DND-41 (cell line): ENCODE results near the gene PCDHB10.
A peak's percentile ranks its signal among the peaks of the same experiment; 100 is the strongest.
"Not testable (repeated sequence)": the region's sequence is repeated elsewhere in the genome, so short reads cannot be mapped to it uniquely, and the experiment has no call there.

ENCODE experiments used
- ATAC-seq: fragments of 200-7000 bp; cut with Tn5 transposase; 3 replicates; pipeline ENCODE4 v1.9.1; 2021; ENCODE audit warnings: low read depth; ENCODE audit not compliant: insufficient read depth
- DNase-seq: peaks from one replicate; pipeline ENCODE4 v3.0.0-alpha.2; 2020
- H2AFZ ChIP-seq: 2 replicates; pipeline ENCODE4 v1.6.0; 2012; ENCODE audit warnings: low read depth, low read length
- H3K27ac ChIP-seq: 2 replicates; pipeline ENCODE4 v1.5.1; 2012; ENCODE audit warnings: low read length, inconsistent platforms
- H3K27me3 ChIP-seq: fragments of 200-600 bp; sonication (generic); 2 replicates; pipeline ENCODE4 v1.6.0; 2012; ENCODE audit warnings: low read length, mild to moderate bottlenecking, inconsistent platforms; ENCODE audit not compliant: insufficient read depth, poor library complexity
- H3K36me3 ChIP-seq: 2 replicates; pipeline ENCODE4 v1.5.1; 2012; ENCODE audit warnings: low read length, inconsistent platforms; ENCODE audit not compliant: insufficient read depth
- H3K4me1 ChIP-seq: 2 replicates; pipeline ENCODE4 v1.5.1; 2012; ENCODE audit warnings: mild to moderate bottlenecking, low read length; ENCODE audit not compliant: insufficient read depth
- H3K4me2 ChIP-seq: 2 replicates; pipeline ENCODE4 v1.6.0; 2012; ENCODE audit warnings: mild to moderate bottlenecking, moderate library complexity, low read length, inconsistent platforms; ENCODE audit not compliant: insufficient read depth
- H3K4me3 ChIP-seq, 2 experiments: fragments of 200-600 bp in 1 of 2; shearing (Covaris generic) in 1 of 2; 2 replicates each; pipeline ENCODE4 v1.5.1; 2012 to 2016; ENCODE audit warnings: inconsistent platforms in 2 of 2, low read length in 2 of 2, mild to moderate bottlenecking in 2 of 2, low read depth in 1 of 2, moderate library complexity in 1 of 2
- H3K79me2 ChIP-seq: 2 replicates; pipeline ENCODE4 v1.6.0; 2012; ENCODE audit warnings: low read length, inconsistent platforms; ENCODE audit not compliant: insufficient read depth
- H3K9ac ChIP-seq: 2 replicates; pipeline ENCODE4 v1.6.0; 2012; ENCODE audit warnings: low read depth, mild to moderate bottlenecking, inconsistent platforms, low read length, moderate library complexity
- H3K9me3 ChIP-seq: 2 replicates; pipeline ENCODE4 v1.5.1; 2012; ENCODE audit warnings: low read length, moderate library complexity, mild to moderate bottlenecking, inconsistent platforms; ENCODE audit not compliant: insufficient read depth, severe bottlenecking
- H4K20me1 ChIP-seq: 2 replicates; pipeline ENCODE4 v1.6.0; 2012; ENCODE audit warnings: low read length; ENCODE audit not compliant: insufficient read depth
- EZH2 ChIP-seq: IDR thresholded peaks from 3 replicates; pipeline ENCODE4 v1.6.1; 2012; ENCODE audit warnings: borderline replicate concordance, low read depth, mild to moderate bottlenecking, moderate library complexity, low read length, inconsistent platforms; ENCODE audit not compliant: severe bottlenecking
- TF ChIP-seq, protein P1 (sequence below): IDR thresholded peaks from 2 replicates; pipeline ENCODE4 v1.5.1; 2012; ENCODE audit warnings: borderline replicate concordance, low read length, moderate library complexity, mild to moderate bottlenecking; ENCODE audit not compliant: poor library complexity, severe bottlenecking; ENCODE audit errors: extremely low read depth

Gene PCDHB10

DNA sequence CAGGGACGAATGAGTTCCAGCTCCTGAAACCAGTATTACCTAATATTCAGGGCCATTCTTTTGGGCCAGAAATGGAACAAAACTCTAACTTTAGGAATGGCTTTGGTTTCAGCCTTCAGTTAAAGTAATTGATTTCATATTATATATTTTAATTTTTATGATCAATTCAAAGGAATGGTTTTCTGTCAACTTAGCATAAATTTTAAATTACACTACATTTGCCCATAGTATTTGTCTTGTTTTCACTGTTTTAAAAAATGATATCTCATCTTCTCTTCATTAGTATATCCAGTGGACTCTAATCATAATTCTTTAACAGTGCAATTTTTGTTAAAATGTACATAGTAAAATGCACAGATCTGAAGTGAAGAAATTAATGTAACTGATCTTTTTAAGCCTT lies 11.8 kb upstream of the PCDHB10 start:
- Histone ChIP-seq H3K4me1 (no peaks in the 10 kb centered on the region), H3K4me3 (no peak overlapping the region), H3K9me3 (no peaks in the 10 kb centered on the region), H3K36me3 (no peaks in the 10 kb centered on the region), H2AFZ (no peak overlapping the region), H4K20me1 (no peaks in the 10 kb centered on the region), H3K4me2 (no peak overlapping the region), H3K27ac (no peak overlapping the region), H3K9ac (no peak overlapping the region), H3K27me3 (peaks cover 8% of the 10 kb centered on the region), H3K79me2 (no peaks in the 10 kb centered on the region)
- ATAC-seq = no peak
- no peak for TF ChIP-seq EZH2
- TF ChIP-seq, protein P1, sequence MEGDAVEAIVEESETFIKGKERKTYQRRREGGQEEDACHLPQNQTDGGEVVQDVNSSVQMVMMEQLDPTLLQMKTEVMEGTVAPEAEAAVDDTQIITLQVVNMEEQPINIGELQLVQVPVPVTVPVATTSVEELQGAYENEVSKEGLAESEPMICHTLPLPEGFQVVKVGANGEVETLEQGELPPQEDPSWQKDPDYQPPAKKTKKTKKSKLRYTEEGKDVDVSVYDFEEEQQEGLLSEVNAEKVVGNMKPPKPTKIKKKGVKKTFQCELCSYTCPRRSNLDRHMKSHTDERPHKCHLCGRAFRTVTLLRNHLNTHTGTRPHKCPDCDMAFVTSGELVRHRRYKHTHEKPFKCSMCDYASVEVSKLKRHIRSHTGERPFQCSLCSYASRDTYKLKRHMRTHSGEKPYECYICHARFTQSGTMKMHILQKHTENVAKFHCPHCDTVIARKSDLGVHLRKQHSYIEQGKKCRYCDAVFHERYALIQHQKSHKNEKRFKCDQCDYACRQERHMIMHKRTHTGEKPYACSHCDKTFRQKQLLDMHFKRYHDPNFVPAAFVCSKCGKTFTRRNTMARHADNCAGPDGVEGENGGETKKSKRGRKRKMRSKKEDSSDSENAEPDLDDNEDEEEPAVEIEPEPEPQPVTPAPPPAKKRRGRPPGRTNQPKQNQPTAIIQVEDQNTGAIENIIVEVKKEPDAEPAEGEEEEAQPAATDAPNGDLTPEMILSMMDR = no peak
- DNase-seq = no peak

DNA sequence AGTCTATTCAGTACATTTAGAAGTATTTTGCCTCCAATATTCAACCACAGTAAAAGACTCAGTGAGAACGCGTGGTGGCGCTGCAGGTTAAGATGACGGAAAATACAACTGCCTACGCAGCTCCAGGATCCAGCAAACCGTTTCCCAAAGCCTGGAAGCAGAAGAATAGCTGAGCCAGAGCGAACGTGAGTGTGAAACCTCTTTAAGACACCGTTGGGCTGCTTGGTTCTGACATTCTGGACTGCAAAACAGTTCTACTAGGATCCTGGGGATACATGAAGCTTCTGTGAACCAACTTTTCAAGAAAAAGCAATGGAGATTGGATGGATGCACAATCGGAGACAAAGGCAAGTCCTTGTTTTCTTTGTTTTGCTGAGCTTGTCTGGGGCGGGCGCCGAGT lies 9.9 kb upstream of the PCDHB10 start, which contains the start of gene PCDHB16:
TSS of gene PCDHB16 (plus strand) at position 140 of the 400 bp plus-strand sequence. CDS start at position 313, 173 bp downstream.
- H3K27me3 ChIP-seq = no peaks in the 10 kb centered on the region
- no peak within 1 kb of the TSS for H3K4me2 ChIP-seq
- H2AFZ ChIP-seq = no peak within 1 kb of the TSS
- DNase-seq (no peak), ATAC-seq (no peak)
- TF ChIP-seq, protein P1 = no peak
- TF ChIP-seq EZH2 = no peak
- no peak within 1 kb of the TSS for H3K9ac ChIP-seq
- H3K79me2 ChIP-seq = no peaks in the 10 kb centered on the region
- no peaks in the 10 kb centered on the region for H3K9me3 ChIP-seq
- no peaks in the 10 kb centered on the region for H3K36me3 ChIP-seq
- no peak within 1 kb of the TSS for H3K27ac ChIP-seq
- no peak within 1 kb of the TSS for H3K4me3 ChIP-seq
- H3K4me1 ChIP-seq = no peaks in the 10 kb centered on the region
- H4K20me1 ChIP-seq = no peaks in the 10 kb centered on the region

DNA sequence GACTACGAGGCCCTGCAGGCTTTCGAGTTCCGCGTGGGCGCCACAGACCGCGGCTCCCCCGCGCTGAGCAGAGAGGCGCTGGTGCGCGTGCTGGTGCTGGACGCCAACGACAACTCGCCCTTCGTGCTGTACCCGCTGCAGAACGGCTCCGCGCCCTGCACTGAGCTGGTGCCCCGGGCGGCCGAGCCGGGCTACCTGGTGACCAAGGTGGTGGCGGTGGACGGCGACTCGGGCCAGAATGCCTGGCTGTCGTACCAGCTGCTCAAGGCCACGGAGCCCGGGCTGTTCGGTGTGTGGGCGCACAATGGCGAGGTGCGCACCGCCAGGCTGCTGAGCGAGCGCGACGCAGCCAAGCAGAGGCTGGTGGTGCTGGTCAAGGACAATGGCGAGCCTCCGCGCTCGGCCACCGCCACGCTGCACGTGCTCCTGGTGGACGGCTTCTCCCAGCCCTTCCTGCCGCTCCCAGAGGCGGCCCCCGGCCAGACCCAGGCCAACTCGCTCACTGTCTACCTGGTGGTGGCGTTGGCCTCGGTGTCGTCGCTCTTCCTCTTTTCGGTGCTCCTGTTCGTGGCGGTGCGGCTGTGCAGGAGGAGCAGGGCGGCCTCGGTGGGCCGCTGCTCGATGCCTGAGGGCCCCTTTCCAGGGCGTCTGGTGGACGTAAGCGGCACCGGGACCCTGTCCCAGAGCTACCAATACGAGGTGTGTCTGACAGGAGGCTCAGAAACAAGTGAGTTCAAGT lies 7.9 kb upstream of the PCDHB10 start:
- H2AFZ ChIP-seq, H3K9ac ChIP-seq, H3K36me3 ChIP-seq, DNase-seq, H3K4me3 ChIP-seq, H3K4me1 ChIP-seq, H3K4me2 ChIP-seq, H3K27ac ChIP-seq, H3K9me3 ChIP-seq, H3K79me2 ChIP-seq, H4K20me1 ChIP-seq, ATAC-seq, H3K27me3 ChIP-seq: not testable (repeated sequence)

DNA sequence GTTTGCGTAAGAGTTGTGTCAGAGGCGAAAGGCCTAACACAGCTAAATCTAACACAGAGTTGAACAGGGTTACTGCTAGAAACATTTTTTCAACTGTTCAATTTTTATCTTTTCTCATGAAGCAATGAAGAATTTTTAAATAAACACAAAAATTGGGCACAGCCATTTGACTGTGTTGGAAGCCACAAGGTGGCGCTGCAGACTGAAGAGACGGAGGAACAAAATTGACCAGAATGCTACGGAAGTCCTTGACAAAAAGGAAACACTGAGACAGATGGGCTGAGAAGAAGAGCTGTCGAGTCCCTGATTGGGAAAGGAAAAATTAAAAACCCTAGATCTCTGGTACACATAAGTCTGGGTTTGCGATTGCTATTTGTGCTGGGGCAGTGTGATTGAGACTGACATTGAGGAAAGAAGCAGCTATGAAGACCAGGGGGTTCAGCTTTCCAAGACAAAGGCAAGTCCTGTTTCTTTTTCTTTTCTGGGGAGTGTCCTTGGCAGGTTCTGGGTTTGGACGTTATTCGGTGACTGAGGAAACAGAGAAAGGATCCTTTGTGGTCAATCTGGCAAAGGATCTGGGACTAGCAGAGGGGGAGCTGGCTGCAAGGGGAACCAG lies 5.1 kb upstream of the PCDHB10 start, which contains the start of gene PCDHB9:
TSS of gene PCDHB9 (plus strand) at position 265 of the 616 bp plus-strand sequence. CDS start at position 423, 158 bp downstream.
- DNase-seq = peak; percentile 43
- no peaks in the 10 kb centered on the region for H3K27me3 ChIP-seq
- no peak within 1 kb of the TSS for H3K4me3 ChIP-seq

DNA sequence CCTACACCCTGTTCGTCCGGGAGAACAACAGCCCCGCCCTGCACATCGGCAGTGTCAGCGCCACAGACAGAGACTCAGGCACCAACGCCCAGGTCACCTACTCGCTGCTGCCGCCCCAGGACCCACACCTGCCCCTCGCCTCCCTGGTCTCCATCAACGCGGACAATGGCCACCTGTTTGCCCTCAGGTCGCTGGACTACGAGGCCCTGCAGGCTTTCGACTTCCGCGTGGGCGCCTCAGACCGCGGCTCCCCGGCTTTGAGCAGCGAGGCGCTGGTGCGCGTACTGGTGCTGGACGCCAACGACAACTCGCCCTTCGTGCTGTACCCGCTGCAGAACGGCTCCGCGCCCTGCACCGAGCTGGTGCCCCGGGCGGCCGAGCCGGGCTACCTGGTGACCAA lies 3.5 kb upstream of the PCDHB10 start:
- H3K27me3 ChIP-seq, H4K20me1 ChIP-seq, H2AFZ ChIP-seq, H3K4me1 ChIP-seq, H3K4me3 ChIP-seq, H3K79me2 ChIP-seq, H3K36me3 ChIP-seq, H3K9ac ChIP-seq, H3K27ac ChIP-seq, ATAC-seq, DNase-seq, H3K4me2 ChIP-seq, H3K9me3 ChIP-seq: not testable (repeated sequence)

More for the DNA sequence above, 5.1 kb upstream of the PCDHB10 start, which contains the start of gene PCDHB9:
- H3K4me2 ChIP-seq = peak within 1 kb of the TSS; percentile 33; the same call in 1 of the 2 replicates
- no peak within 1 kb of the TSS for H3K9ac ChIP-seq
- no peaks in the 10 kb centered on the region for H3K9me3 ChIP-seq
- no peaks in the 10 kb centered on the region for H3K79me2 ChIP-seq
- no peaks in the 10 kb centered on the region for H3K36me3 ChIP-seq
- no peak within 1 kb of the TSS for H3K27ac ChIP-seq
- H4K20me1 ChIP-seq = no peaks in the 10 kb centered on the region
- ATAC-seq = peak; percentile 62; the same call in 2 of the 3 replicates
- TF ChIP-seq, protein P1 = peak; percentile 68
- TF ChIP-seq EZH2 = no peak
- peak within 1 kb of the TSS; percentile 39; the same call in 1 of the 2 replicates for H2AFZ ChIP-seq
- H3K4me1 ChIP-seq = no peaks in the 10 kb centered on the region
